ENCODE results near the gene IQCC.

The IQCC gene

GRCh38 chr1:32224285-32224684 is 18.8 kb downstream of the IQCC start:
- no peak for DNase-seq

- DNase-seq: no peak
Measured at GRCh38 chr1:32228771-32229170, 23.3 kb downstream of the IQCC start.

- DNase-seq: no peak
Measured at GRCh38 chr1:32231843-32232432, 26.5 kb downstream of the IQCC start.

- no peak for DNase-seq
Measured at GRCh38 chr1:32232558-32233304, 27.3 kb downstream of the IQCC start.

DNA sequence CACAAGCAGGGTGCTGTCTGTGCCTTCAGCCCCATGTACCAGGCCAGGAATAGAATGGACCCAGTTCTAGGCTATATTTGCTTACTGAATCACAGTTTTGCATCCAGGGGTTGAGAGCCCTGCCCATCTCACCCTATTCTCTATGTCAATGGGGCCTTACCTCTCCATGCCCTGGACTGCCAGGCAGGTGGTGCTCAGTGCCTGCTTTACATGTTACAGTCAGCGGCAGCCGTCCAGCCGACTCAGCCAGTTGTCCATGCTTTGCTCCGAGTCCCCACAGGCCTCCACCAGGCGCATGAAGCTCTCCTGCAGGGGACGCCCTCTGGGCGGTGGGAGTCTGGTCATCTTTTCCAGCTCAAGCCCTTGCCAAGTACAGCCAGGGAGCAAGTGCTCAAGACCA is 29.3 kb downstream of the IQCC start:
- no peak for DNase-seq

GRCh38 chr1:32239337-32239736 is 33.9 kb downstream of the IQCC start:
- DNase-seq: no peak

GRCh38 chr1:32239790-32240139 is 34.3 kb downstream of the IQCC start:
- peak; percentile 40 for DNase-seq

DNA sequence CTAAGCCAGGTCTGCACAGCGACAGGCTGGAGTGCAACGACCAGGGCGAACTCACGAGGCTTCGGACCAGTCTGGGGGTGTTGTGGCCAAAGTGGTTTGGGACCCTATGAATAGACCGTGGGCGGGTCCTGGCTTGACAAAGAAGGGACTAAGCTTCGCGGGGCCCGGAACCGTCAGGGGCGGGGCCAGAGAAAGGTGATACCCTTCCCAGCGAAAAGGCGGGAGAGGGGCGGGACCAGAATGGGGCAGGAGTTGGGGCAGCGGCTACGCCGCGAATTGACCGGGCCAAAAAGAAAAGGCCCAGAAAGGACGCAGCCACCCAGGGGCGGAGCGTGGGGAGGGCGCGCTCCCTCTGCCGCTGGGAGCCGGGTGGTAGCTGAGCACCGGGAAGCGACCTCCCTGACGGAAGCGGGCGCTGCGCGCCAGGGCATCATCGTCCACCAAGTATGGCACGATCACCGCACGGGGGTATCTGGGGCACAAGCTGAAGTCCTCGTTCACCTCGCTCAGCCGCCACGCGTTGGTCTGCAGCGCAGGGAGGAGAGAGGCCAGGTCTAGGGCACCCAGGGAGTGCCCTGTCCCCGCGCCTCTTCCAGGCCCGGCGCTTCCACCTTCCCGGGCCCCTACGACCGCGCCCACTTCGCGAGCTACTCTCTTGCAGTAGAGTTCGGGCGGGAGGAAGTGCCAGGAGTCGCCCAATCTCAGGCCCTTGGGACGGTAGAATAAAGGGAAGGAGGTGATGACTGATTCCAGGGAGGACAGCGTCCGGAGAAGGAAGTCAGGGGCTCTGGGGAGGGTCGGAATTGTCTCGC is 34.9 kb downstream of the IQCC start:
- peak; percentile 77 for DNase-seq

- peak; percentile 82 for DNase-seq
Measured at GRCh38 chr1:32241001-32241763, 35.7 kb downstream of the IQCC start.

DNA sequence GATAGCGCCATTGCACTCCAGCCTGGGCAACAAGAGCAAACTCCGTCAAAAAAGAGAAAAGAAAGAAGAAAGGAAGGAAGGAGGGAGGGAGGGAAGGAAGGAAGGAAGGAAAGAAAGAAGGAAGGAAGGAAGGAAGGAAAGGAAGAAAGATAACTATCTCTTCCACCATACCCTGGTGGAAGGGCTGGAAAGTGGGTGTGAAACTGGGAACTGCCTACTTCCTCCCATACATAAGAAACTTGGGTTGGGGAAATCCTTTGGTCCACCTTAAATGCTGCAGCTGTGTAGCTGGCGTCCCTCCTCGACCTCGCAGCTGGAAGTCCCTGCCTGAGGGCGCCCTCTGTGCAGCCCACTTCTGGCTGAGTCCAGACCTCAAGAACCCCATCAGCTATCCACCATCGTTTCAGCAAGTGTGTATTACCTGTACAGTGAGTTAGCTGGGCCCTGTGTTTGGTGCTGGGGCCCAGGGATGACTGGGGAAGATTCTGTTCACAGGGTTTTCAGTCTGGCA is 36.9 kb downstream of the IQCC start:
- peak; percentile 66 for DNase-seq

- DNase-seq: peak; percentile 46
Measured at GRCh38 chr1:32246888-32247273, 41.4 kb downstream of the IQCC start, which contains the start of gene FAM167B. FAM167B (plus strand) TSS chr1:32247222; CDS start chr1:32247422, 200 bp downstream.

- no peak for DNase-seq
Measured at GRCh38 chr1:32247452-32247851, 42.0 kb downstream of the IQCC start.

- peak; percentile 80 for DNase-seq
Measured at GRCh38 chr1:32247983-32248889, 42.8 kb downstream of the IQCC start.

DNA sequence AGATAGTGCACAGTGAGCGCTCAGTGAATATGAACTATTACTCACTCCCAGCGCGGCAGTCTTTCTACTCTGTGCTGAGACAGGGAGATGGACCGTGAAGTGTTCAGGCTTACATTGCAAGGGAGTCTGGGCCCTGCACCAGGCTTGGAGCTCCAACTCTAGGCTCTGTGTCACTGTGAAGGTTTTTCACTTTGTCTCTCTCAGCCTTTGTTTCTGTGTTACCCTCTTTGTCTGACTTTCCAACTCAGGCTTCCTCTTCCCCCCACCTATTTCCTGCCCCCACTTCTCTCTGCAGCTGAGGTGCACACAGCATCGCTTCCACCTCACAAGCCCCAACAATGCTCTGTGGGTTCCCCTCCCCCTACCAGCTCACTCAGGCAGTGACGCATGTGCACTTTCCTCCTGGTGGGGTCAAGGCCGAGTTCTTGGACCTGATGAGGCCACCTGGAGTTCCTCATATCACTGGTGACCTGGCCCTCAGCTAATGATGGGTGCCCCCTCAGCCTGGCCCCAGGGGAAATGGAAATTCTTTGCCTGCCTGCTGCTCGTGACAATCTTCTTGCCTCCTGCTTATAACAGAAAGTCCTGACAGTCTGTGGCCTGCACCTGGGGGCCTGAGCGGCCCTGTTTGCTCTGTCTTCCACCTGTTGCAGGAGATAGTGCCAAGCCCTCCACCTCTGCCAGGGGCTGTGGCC is 44.5 kb downstream of the IQCC start:
- DNase-seq: no peak

GRCh38 chr1:32250893-32251716 is 45.6 kb downstream of the IQCC start, which contains the start of gene LCK:
LCK (plus strand) TSS chr1:32251265; CDS start chr1:32274330, 23,065 bp downstream.
- no peak for DNase-seq

GRCh38 chr1:32255072-32256071 is 49.9 kb downstream of the IQCC start:
- no peak for DNase-seq

DNA sequence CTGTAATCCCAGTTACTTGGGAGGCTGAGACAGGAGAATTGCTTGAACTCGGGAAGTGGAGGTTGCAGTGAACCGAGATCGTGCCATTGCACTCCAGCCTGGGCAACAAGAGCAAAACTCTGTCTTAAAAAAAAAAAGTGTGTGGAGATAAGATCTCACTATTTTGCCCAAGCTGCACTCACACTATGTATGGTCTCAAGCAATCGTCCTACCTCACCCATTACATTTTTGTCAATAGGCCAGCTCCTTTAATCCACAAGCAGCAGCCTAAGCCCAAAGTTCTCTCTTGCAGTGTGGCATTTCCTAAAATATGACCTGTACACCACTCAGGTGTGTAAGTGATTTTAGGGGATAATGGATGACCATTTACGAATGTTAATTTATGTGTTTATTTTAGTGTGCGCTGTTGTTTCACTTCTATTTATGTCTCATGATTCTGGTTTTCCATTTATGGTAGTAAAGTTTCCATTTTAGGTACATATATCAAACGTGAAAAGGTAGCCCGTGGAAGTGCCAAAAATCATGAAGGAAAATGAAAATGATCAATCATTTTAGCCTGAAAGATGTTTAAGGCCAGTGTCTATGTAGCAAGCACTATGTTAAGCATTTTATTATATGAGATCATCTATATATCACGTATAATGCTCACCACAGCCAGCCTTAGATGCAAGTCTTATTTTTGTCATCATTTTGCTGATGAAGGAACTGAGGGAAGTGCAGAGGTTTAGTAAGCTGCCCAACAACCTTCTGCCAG is 51.2 kb downstream of the IQCC start:
- no peak for DNase-seq

GRCh38 chr1:32257227-32257508 is 51.7 kb downstream of the IQCC start:
- DNase-seq: no peak
